ENCODE data around the gene LRP1-AS.

The LRP1-AS gene

DNA sequence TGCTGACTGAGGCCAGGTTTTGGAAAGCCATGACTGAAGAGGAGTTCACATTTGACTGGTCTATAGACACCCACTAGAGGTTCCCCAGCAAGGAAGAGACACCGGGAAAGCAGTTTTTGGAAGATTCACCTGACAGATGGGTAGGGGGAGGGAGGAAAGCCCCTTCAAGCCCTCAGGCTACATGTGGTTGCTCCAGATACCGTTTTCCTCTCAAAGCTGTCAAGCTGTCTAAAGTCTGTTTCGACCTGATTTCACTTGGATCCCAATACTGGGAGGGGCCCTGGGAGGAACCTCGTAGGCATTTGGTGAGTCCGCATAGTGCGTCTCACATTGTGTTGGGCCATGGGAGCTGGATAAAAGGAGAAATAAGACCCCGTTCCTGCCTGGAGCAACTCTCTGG lies 20.9 kb downstream of the LRP1-AS start:
- H3F3A ChIP-seq (ENCODE audit: insufficient read depth, low read length), result no peaks in the 10 kb centered on the region
- H3K4me1 ChIP-seq (ENCODE audit: low read length), result peaks cover 9% of the 10 kb centered on the region; the same call in 1 of the 2 replicates
- TF ChIP-seq EZH2phosphoT487 (IDR thresholded peaks at IDR 0.05; ENCODE audit: low read length), result no peak
- TF ChIP-seq, protein P1, sequence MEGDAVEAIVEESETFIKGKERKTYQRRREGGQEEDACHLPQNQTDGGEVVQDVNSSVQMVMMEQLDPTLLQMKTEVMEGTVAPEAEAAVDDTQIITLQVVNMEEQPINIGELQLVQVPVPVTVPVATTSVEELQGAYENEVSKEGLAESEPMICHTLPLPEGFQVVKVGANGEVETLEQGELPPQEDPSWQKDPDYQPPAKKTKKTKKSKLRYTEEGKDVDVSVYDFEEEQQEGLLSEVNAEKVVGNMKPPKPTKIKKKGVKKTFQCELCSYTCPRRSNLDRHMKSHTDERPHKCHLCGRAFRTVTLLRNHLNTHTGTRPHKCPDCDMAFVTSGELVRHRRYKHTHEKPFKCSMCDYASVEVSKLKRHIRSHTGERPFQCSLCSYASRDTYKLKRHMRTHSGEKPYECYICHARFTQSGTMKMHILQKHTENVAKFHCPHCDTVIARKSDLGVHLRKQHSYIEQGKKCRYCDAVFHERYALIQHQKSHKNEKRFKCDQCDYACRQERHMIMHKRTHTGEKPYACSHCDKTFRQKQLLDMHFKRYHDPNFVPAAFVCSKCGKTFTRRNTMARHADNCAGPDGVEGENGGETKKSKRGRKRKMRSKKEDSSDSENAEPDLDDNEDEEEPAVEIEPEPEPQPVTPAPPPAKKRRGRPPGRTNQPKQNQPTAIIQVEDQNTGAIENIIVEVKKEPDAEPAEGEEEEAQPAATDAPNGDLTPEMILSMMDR (IDR thresholded peaks at IDR 0.05; ENCODE audit: low read length), result no peak
- no peak overlapping the region for H3K9ac ChIP-seq (ENCODE audit: low read length)
- no peaks in the 10 kb centered on the region for H3K9me3 ChIP-seq (replicated peaks; ENCODE audit: insufficient read depth, low read length)
- no peak overlapping the region for H2AFZ ChIP-seq (ENCODE audit: low read length)
- no peak overlapping the region for H3K27ac ChIP-seq (ENCODE audit: low read length)
- H3K27me3 ChIP-seq (replicated peaks; ENCODE audit: insufficient read depth, low read length), result peaks cover 26% of the 10 kb centered on the region
- no peak overlapping the region for H3K4me2 ChIP-seq (ENCODE audit: low read depth, low read length)
- no peak overlapping the region for H3K4me3 ChIP-seq (ENCODE audit: low read length)
- no peaks in the 10 kb centered on the region for H4K20me1 ChIP-seq (ENCODE audit: insufficient read depth, low read length)
- H3K36me3 ChIP-seq (replicated peaks; ENCODE audit: insufficient read depth, low read length), result no peaks in the 10 kb centered on the region
- no peak for DNase-seq
- H3K9me2 ChIP-seq (replicated peaks; ENCODE audit: insufficient read depth, low read length), result no peaks in the 10 kb centered on the region
- H3K79me2 ChIP-seq (ENCODE audit: low read length), result no peaks in the 10 kb centered on the region

DNA sequence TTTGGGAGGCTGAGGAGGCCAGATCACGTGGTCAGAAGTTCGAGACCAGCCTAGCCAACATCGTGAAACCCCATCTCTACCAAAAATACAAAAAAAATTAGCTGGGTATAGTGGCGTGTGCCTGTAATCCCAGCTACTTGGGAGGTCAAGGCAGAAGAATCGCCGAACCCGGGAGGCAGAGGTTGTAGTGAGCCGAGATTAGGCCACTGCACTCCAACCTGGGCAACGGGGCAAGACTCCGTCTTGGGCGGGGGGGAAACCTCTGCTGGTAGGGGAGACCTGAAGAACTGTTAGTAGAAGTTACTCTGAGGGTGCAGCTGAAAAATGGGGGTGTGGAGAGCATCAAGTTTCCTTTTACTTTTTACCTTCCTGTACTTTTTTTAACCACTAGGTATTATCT lies 21.4 kb downstream of the LRP1-AS start:
- H4K20me1 ChIP-seq (ENCODE audit: insufficient read depth, low read length), result no peaks in the 10 kb centered on the region
- no peak overlapping the region for H2AFZ ChIP-seq (ENCODE audit: low read length)
- H3K4me3 ChIP-seq (ENCODE audit: low read length), result no peak overlapping the region
- no peak overlapping the region for H3K4me2 ChIP-seq (ENCODE audit: low read depth, low read length)
- H3K36me3 ChIP-seq (replicated peaks; ENCODE audit: insufficient read depth, low read length), result no peaks in the 10 kb centered on the region
- no peaks in the 10 kb centered on the region for H3K9me2 ChIP-seq (replicated peaks; ENCODE audit: insufficient read depth, low read length)
- H3K9me3 ChIP-seq (replicated peaks; ENCODE audit: insufficient read depth, low read length), result no peaks in the 10 kb centered on the region
- peaks cover 21% of the 10 kb centered on the region for H3K27me3 ChIP-seq (replicated peaks; ENCODE audit: insufficient read depth, low read length)
- DNase-seq, result no peak
- no peaks in the 10 kb centered on the region for H3F3A ChIP-seq (ENCODE audit: insufficient read depth, low read length)
- no peaks in the 10 kb centered on the region for H3K79me2 ChIP-seq (ENCODE audit: low read length)
- no peak overlapping the region for H3K9ac ChIP-seq (ENCODE audit: low read length)
- H3K4me1 ChIP-seq (ENCODE audit: low read length), result peaks cover 8% of the 10 kb centered on the region; the same call in 1 of the 2 replicates
- TF ChIP-seq EZH2 (optimal IDR thresholded peaks at IDR 0.05; ENCODE audit: low read depth, low read length), result no peak
- TF ChIP-seq EZH2phosphoT487 (IDR thresholded peaks at IDR 0.05; ENCODE audit: low read length), result no peak
- TF ChIP-seq, protein P1 (IDR thresholded peaks at IDR 0.05; ENCODE audit: low read length), result no peak
- no peak overlapping the region for H3K27ac ChIP-seq (ENCODE audit: low read length)

DNA sequence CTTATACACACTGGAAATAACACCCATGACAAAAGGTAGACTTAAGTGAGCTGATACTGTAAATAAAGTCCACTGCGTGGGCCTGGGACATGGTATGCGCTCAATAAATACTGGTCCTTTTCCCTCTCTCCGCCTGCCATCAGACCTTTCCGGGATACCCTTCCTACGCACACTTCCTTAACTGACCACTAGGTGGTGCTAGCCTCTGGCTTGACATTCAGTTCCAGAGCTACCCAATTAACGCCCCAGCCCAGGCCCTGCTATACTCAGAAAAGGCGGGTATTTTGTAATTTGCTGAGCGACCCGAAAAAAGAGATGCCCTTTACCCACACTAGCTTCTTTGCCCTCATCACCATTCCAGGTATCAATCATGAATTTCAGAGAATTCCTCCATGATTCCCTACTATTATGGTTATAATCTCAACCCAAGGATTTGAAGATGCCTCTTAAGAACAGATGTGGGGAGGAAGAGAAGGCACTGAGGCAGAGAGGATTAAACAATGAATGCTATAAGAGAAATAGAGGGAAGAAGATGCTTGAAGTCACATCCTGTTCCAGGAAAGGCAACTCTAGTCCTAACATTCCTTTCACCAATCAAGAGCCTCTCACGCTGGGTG lies 23.1 kb downstream of the LRP1-AS start:
- Histone ChIP-seq H3F3A (ENCODE audit: insufficient read depth, low read length) (no peaks in the 10 kb centered on the region), H3K4me2 (ENCODE audit: low read depth, low read length) (no peak overlapping the region), H3K4me3 (ENCODE audit: low read length) (no peak overlapping the region), H3K36me3 (replicated peaks; ENCODE audit: insufficient read depth, low read length) (no peaks in the 10 kb centered on the region), H3K27me3 (replicated peaks; ENCODE audit: insufficient read depth, low read length) (peaks cover 11% of the 10 kb centered on the region), H3K9me2 (replicated peaks; ENCODE audit: insufficient read depth, low read length) (no peaks in the 10 kb centered on the region), H4K20me1 (ENCODE audit: insufficient read depth, low read length) (no peaks in the 10 kb centered on the region), H3K9ac (ENCODE audit: low read length) (no peak overlapping the region), H3K9me3 (replicated peaks; ENCODE audit: insufficient read depth, low read length) (no peaks in the 10 kb centered on the region), H3K79me2 (ENCODE audit: low read length) (no peaks in the 10 kb centered on the region), H3K27ac (ENCODE audit: low read length) (no peak overlapping the region), H3K4me1 (ENCODE audit: low read length) (peaks cover 5% of the 10 kb centered on the region; the same call in 1 of the 2 replicates), H2AFZ (ENCODE audit: low read length) (no peak overlapping the region)
- DNase-seq, result peak; percentile 74
- no peak for TF ChIP-seq EZH2phosphoT487 (IDR thresholded peaks at IDR 0.05; ENCODE audit: low read length)
- TF ChIP-seq, protein P1 (IDR thresholded peaks at IDR 0.05; ENCODE audit: low read length), result peak; percentile 97

Data from MM.1S (cell line).